HG03095 (cell line): Measurements from ENCODE around the gene TSPEAR.

ENCODE experiments used
- ATAC-seq: cut with Tn5 transposase; IDR thresholded peaks from one replicate; pipeline ENCODE4 v1.9.1; 2021; ENCODE audit warnings: moderate library complexity; ENCODE audit not compliant: unreplicated experiment

The TSPEAR gene

GRCh38 chr21:44521928-44522752, 189.2 kb downstream of the TSPEAR start:
- ATAC-seq, result no peak

- no peak for ATAC-seq
These were observed 190.0 kb downstream of the TSPEAR start for GRCh38 chr21:44521301-44521927.

GRCh38 chr21:44520326-44521300, 190.8 kb downstream of the TSPEAR start:
- no peak for ATAC-seq

DNA sequence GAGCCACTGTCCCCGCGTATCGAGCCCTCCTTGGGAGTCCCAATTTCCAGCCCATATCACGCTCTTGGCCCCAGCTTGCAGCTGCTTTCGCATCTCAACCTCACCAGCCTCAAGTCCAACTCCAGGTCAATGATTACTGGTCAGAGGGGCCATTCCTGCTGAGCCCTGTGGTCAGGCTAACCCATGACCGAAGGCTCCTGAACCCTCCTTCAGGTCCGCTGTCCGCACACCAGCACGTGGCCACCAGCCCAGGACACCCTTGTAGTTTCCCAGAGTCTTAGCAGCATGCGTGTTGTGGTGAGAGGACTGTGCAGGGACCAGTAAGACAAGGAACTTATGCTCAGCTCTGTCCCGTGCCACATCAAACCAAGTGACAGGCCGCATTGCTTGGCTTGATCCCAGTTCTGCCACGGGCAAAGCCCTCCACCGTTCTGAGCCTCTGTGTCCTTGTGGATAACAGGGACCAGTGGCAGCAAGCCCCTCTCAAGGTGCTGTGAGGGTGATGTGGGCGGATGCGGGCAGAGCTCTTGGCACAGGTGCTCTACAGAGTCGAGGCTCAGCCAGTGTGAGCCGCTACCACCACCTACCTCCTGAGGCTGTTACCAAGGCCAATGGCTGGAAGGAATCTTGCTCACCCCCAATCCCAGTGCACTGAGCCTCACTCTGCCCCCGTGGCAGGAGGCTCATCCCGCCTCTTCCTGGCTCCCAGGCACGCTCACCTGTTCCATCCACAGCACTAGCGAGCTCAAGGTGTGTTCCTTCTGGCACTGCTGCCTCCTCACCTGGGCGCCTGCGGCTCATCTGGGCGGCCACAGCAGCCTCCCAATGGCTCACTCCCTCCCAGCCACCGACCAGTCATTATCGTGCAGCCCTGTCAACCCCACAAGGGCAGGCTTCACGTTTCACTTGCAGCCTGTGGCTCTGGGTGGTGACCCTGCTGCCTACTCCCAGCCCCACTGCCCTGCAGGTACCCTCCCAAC, 191.7 kb downstream of the TSPEAR start:
- no peak for ATAC-seq

- ATAC-seq, result no peak
These were observed 192.7 kb downstream of the TSPEAR start for GRCh38 chr21:44518686-44519085.

DNA sequence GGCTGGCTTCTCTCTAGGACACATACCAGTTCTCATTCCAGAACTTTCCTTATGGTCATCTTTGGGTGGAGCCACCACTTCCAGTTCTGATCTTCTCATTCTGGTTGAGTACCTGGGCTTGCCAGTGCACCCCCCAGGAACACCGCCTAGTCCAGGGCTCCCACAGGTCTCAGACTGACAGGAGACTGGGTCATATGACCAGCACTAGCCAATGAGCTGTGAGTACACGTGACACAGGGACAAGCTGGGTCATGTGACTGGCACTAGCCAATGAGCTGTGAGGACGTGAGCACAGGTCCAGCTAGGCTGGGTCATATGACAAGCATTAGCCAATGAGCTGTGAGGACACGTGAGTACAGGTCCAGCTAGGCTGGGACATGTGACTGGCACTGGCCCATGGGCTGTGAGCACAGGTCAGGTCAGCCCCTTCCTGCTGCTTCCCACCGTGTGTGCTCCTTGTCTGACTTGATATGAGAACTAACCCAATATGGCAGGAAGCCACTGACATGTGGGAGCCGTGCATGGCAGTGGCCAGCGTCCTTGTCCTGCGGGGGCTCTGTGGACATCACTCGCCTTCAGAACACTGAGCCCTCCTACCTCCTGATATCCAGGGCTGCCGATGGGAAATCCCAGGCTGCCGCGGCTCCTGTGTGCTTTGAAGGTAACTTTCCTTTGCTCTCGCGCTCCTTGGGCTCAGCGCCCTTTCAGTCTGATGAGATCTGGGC, 194.0 kb downstream of the TSPEAR start:
- no peak for ATAC-seq

DNA sequence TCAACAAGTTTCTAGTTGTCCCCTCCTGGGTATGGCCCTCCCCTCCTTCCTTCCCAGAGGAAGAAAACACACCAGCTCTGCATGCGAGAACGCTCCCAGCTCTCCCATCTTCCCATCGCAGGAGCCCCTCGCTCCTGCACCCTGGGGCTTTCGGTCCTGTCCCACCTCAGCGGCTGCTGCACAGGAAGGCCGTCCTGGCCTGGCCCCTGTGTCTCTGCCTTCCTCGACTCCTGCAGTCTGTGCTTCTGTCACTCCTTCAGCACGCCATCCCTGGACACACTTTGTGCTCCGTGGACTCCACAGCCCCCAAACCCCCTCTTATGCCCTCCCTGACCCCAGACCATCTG, 194.6 kb downstream of the TSPEAR start:
- no peak for ATAC-seq

GRCh38 chr21:44516342-44516741, 195.0 kb downstream of the TSPEAR start:
- no peak for ATAC-seq

DNA sequence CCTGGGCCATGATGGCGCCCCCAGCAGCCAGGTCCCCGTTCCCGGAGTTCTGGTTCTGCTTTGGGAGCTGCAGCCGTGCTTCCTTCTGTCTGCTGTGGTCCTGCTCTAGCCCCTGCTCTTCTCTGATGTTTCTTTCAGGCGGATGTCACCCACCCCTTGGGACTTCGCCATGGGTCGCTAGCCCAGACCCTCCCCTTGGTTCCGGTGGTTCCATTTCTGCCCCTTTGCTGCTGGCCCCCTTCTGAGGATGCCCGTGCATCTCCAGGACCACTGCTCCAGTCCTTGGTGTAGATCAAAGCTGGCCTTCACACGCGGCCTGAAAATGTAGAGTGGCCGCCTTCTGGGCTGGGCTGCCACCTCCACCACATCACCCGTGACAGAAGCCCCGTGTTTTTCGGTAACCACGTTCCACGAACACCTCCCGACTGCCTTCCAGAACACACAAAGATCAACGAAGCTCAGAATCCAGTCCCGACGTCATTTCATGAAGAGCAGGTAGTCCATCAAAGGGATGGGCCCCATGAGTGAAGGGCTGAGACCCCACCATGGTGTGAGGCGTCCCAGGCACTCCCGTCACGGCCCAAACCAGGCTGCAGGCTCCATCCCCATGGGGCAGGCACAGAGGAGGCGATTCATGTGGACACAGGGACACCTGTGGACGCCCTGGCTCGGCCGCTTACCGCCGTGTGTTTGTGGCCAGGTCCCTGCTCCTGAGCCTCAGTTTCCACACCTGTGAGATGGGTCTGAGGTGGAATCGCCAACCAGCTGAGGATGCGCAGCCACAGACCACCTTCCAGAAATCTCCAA, 195.8 kb downstream of the TSPEAR start:
- ATAC-seq, result no peak

DNA sequence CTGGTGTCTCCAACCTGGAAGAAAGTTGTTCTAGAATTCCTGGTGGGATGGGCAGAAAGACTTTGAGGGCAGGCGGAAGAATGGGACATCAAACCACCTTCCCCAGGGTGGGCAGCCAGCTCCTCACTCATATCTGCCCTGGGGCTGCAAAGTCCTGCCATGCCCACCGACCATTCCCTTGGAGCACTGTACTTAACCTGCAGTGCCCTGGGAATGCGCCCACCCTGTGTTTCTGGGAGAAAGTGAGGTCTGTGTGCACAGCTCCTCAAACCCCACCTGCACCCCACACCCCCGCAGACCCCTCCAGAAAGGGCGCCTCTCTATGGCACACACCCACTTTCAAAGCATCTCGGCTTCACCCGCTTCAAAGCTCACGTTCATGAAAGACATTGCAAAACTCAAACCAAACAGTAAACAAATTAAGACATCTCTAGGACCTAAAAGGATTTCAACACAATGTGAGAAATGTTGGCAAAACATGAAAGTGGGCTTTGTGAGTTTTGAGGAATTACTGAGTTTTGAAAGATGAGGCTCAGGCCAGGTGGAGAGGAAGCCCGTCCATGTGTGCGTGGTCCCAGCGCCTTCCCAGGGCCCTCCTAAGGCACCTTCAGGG, 196.5 kb downstream of the TSPEAR start:
- no peak for ATAC-seq

GRCh38 chr21:44514218-44514520, 197.2 kb downstream of the TSPEAR start:
- ATAC-seq, result no peak

GRCh38 chr21:44513389-44514217, 197.8 kb downstream of the TSPEAR start:
- ATAC-seq, result no peak

GRCh38 chr21:44512496-44513388, 198.6 kb downstream of the TSPEAR start:
- no peak for ATAC-seq

DNA sequence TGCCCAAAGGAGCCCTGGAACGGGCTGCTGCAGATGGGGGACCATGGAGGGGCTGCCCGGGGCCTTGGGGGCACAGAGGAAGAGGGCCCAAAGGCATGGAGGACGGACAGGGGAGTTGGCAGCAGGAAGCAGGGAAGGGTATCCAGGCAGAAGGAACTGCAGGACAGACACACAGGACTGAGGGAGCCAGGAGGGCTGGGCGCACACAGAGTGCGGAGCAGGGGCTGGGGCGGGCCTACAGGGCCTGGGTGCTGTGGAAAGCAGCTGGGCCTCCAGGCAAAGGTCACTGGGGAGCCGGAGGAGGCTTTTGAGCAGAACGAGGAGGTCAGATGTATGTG, 199.5 kb downstream of the TSPEAR start:
- no peak for ATAC-seq

DNA sequence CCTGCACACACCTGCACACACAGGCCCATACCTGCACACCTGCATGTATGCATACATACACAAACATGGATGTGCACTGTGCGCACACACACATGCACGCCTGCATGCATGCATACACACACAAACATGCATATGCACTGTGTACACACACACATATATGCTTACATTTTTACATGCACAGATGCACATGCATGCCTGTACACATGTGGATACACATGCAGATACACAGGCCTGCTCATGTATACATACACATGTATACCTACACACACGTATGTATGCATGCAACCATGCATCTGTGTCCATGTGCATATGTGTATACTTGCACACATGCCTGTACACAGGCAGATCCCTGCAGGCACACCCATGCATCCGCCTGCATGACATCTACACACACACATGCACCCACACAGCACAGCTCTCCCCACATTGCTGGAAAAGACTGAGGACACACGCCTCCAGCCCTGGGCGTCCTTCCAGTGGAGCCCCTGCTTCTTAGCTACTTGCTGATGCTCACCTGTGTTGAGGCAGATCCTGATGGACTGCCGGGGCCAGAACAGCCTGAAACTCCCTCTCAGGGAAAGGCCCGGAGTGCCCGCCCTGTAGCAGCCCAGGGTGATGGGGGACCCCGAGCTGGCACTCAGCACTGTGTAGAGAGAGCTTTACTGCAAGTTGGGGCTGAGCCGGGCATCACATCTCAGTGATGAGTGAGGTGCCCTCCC, 200.0 kb downstream of the TSPEAR start:
- no peak for ATAC-seq

GRCh38 chr21:44510508-44511218, 200.7 kb downstream of the TSPEAR start:
- ATAC-seq, result no peak
